HCT116 (cell line): ENCODE measurements around the gene FOXN3. TPM values are rescaled to one million over a fixed set of nuclear protein-coding genes. Genes with fewer than 3 reads are reported as not detected.

Source experiments
- ATAC-seq: fragments of 200-7000 bp; cut with Tn5 transposase; 2 replicates; pipeline ENCODE4 v1.9.1; 2020; ENCODE audit warnings: mild to moderate bottlenecking, moderate library complexity
- BruUV-seq: library from RNA; stranded (reverse); fragments of 400-500 nt; replicated peaks from 2 replicates; lab custom pipeline; 2021; lab: Mats Ljungman, UMichigan
- CTCF ChIA-PET: fragments of 300-600 bp; sonication (Branson Sonifier 250); formaldehyde crosslinking; loops from one replicate; lab custom pipeline; 2021; ENCODE audit warnings: antibody characterized with exemption; lab: Charles Lee
- POLR2A ChIA-PET: fragments of 300-600, 350-600 bp; sonication (Branson Sonifier 250); formaldehyde crosslinking; loops from one replicate; lab custom pipeline; 2021; ENCODE audit warnings: antibody characterized with exemption; lab: Charles Lee
- RAD21 ChIA-PET, 2 experiments: fragments of 300-600 bp; sonication (Branson Sonifier 250); formaldehyde crosslinking; loops; one replicate each; lab custom pipeline; 2023; ENCODE audit warnings: low total read pairs in 2 of 2; ENCODE audit not compliant: uncharacterized antibody in 2 of 2, unreplicated experiment in 2 of 2, low non-redundant PET in 1 of 2; lab: Charles Lee
- DNase-seq: peaks from one replicate; pipeline ENCODE4 v3.0.0-alpha.2; 2010; ENCODE audit warnings: low read depth, low spot score
- H2AFZ ChIP-seq: fragments of 200-600 bp; shearing (Covaris generic), sonication (generic); 2 replicates; pipeline ENCODE4 v1.6.1; 2017; ENCODE audit warnings: low read depth, mixed run types, mixed read lengths, antibody characterized with exemption, low read length; ENCODE audit not compliant: poor library complexity, severe bottlenecking
- H3K27ac ChIP-seq: 2 replicates; pipeline ENCODE4 v1.5.1; 2012; ENCODE audit warnings: low read depth, low read length
- H3K27me3 ChIP-seq: fragments of 200-600 bp; sonication (generic); 2 replicates; pipeline ENCODE4 v1.6.1; 2016; ENCODE audit warnings: mixed run types, low read length, mixed read lengths; ENCODE audit not compliant: insufficient read depth
- H3K36me3 ChIP-seq, 2 experiments: fragments of 200-500 bp in 1 of 2; fragments of 200-600 bp in 1 of 2; sonication (Bioruptor generic) in 1 of 2; sonication (generic) in 1 of 2; 2 replicates each; pipeline versions ENCODE4 v1.5.1 to v1.6.1; 2014 to 2016; ENCODE audit warnings: low read length in 2 of 2, inconsistent platforms in 1 of 2, mixed read lengths in 1 of 2, mixed run types in 1 of 2; ENCODE audit not compliant: insufficient read depth in 2 of 2, control insufficient read depth in 1 of 2
- H3K4me1 ChIP-seq, 2 experiments: fragments of 200-600 bp in 1 of 2; sonication (generic) in 1 of 2; 2 replicates each; pipeline versions ENCODE4 v1.5.1 to v1.6.1; 2012 to 2017; ENCODE audit warnings: low read length in 2 of 2, inconsistent platforms in 1 of 2, mild to moderate bottlenecking in 1 of 2, mixed read lengths in 1 of 2, mixed run types in 1 of 2, moderate library complexity in 1 of 2; ENCODE audit not compliant: insufficient read depth in 2 of 2, control insufficient read depth in 1 of 2
- H3K4me2 ChIP-seq: fragments of 200-600 bp; sonication (generic); 2 replicates; pipeline ENCODE4 v1.6.1; 2017; ENCODE audit warnings: mixed run types, low read length, mixed read lengths
- H3K4me3 ChIP-seq, 2 experiments: fragments of 200-600 bp in 1 of 2; sonication (generic) in 1 of 2; replicated peaks in 1 of 2; 2 replicates each; pipeline ENCODE4 v1.5.1; 2011 to 2016; ENCODE audit warnings: low read length in 2 of 2, control low read depth in 1 of 2, low read depth in 1 of 2, mild to moderate bottlenecking in 1 of 2, mixed read lengths in 1 of 2, mixed run types in 1 of 2
- H3K79me2 ChIP-seq: fragments of 200-600 bp; sonication (generic); 2 replicates; pipeline ENCODE4 v1.6.1; 2017; ENCODE audit warnings: mild to moderate bottlenecking, mixed run types, low read length, moderate library complexity, mixed read lengths; ENCODE audit not compliant: insufficient read depth
- H3K9ac ChIP-seq: fragments of 200-600 bp; sonication (generic); 2 replicates; pipeline ENCODE4 v1.6.1; 2016; ENCODE audit warnings: low read length, mixed read lengths
- H3K9me2 ChIP-seq: fragments of 200-600 bp; sonication (generic), shearing (Covaris generic); 2 replicates; pipeline ENCODE4 v1.6.1; 2017; ENCODE audit warnings: mixed run types, mild to moderate bottlenecking, moderate library complexity; ENCODE audit not compliant: insufficient read depth
- H3K9me3 ChIP-seq, 2 experiments: fragments of 200-500 bp in 1 of 2; fragments of 200-600 bp in 1 of 2; sonication (Bioruptor generic) in 1 of 2; sonication (generic) in 1 of 2; 2 replicates each; pipeline ENCODE4 v1.6.1; 2014 to 2017; ENCODE audit warnings: low read length in 2 of 2, mixed read lengths in 2 of 2, inconsistent platforms in 1 of 2, low read depth in 1 of 2, mild to moderate bottlenecking in 1 of 2, mixed run types in 1 of 2, moderate library complexity in 1 of 2; ENCODE audit not compliant: control insufficient read depth in 1 of 2, insufficient read depth in 1 of 2
- H4K20me1 ChIP-seq: fragments of 200-600 bp; sonication (generic), shearing (Covaris generic); 2 replicates; pipeline ENCODE4 v1.6.1; 2017; ENCODE audit warnings: mixed run types, mild to moderate bottlenecking, moderate library complexity; ENCODE audit not compliant: insufficient read depth
- EGR1 ChIP-seq: IDR thresholded peaks from 2 replicates; pipeline ENCODE4 v1.6.1; 2012; ENCODE audit warnings: low read depth
- EZH2phosphoT487 ChIP-seq: fragments of 200-600 bp; IDR thresholded peaks from 2 replicates; pipeline ENCODE4 v1.6.1; 2018; ENCODE audit warnings: antibody characterized with exemption, borderline replicate concordance
- JUND ChIP-seq: IDR thresholded peaks from 2 replicates; pipeline ENCODE4 v1.6.1; 2012
- POLR2A ChIP-seq: IDR thresholded peaks from 2 replicates; pipeline ENCODE4 v1.7.0; 2011; ENCODE audit warnings: borderline replicate concordance; ENCODE audit not compliant: insufficient read depth, insufficient read length; ENCODE audit errors: extremely low read depth
- SIN3A ChIP-seq: IDR thresholded peaks from 2 replicates; pipeline ENCODE4 v1.6.1; 2012; ENCODE audit warnings: low read depth
- SP1 ChIP-seq: IDR thresholded peaks from 2 replicates; pipeline ENCODE4 v1.6.1; 2012; ENCODE audit warnings: low read depth
- intact Hi-C: fragments of 100-400 bp; cut with micrococcal nuclease; formaldehyde crosslinking; loops from 2 replicates; pipeline ENCODE4 v1.10.0; 2022
- total RNA-seq: library from RNA; stranded (reverse); gene quantifications from one replicate; pipeline ENCODE4 v1.2.1, GENCODE V29; 2021; ENCODE audit not compliant: unreplicated experiment
- TF ChIP-seq, protein P1 (sequence below): IDR thresholded peaks from 2 replicates; pipeline ENCODE4 v1.6.1; 2011; ENCODE audit warnings: mild to moderate bottlenecking, low read length, moderate library complexity; ENCODE audit not compliant: insufficient replicate concordance; ENCODE audit errors: extremely low read depth
- TF ChIP-seq, protein P2 (sequence below): IDR thresholded peaks from 2 replicates; pipeline ENCODE4 v1.6.1; 2012

FOXN3 gene
- total RNA-seq, 1 experiment from 2014 or later: 20.0 TPM

DNA sequence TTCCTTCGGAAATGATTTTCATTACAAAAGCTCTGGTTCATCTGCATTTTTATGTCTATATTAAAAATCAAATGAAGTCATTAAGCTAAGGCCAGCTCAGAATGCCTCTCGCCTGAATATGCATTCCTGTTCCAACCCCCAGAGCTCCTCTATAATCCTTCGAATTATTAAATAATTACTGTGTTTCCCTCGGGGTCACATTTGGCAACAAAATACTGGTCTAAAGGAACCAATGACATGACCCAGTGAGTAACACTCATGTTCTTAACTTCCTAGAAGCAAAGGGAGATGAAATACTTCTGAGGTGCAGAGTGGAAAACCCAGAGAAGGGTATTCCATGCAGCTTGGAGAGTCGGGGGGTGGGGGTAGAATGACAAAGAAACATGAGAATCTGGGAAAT lies 68.3 kb downstream of the FOXN3 start:
- no peaks in the 10 kb centered on the region for H3K79me2 ChIP-seq
- intact Hi-C loops: no loop called here

DNA sequence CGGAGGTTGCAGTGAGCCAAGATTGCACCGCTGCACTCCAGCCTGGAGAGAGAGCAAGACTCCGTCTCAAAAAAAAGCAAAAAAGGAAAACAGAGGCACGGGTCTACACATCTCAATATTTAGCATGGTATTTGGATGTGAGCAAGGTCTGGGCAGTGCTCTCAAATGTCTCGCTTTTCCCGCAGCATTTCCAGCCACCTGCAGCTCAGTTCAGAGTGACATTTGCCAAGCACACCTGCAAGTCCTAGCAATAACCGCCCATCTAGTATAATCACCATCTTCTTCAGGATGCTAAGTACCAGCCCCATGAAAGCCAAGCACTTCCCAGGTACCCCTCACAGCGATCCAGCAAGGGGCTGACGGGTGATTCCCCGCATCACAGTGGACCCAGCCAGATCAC lies 69.1 kb downstream of the FOXN3 start:
- TF ChIP-seq JUND (no peak), POLR2A (no peak), SIN3A (no peak)
- H3K79me2 ChIP-seq: no peaks in the 10 kb centered on the region
- H3K36me3 ChIP-seq: no peaks in the 10 kb centered on the region
- BruUV-seq: no TSS peak
- no peak overlapping the region for H3K4me3 ChIP-seq
- H3K4me1 ChIP-seq: no peaks in the 10 kb centered on the region
- H3K4me2 ChIP-seq: no peak overlapping the region
- intact Hi-C loops: no loop called here
- H3K9me2 ChIP-seq: no peaks in the 10 kb centered on the region
- H3K9ac ChIP-seq: no peak overlapping the region
- no peaks in the 10 kb centered on the region for H3K9me3 ChIP-seq
- DNase-seq (no peak), ATAC-seq (no peak)
- H3K27me3 ChIP-seq: no peaks in the 10 kb centered on the region
- ChIA-PET CTCF (no interaction called here), RAD21 (no interaction called here), POLR2A (no interaction called here)
- no peaks in the 10 kb centered on the region; the same call in 1 of the 2 replicates for H4K20me1 ChIP-seq
- H3K27ac ChIP-seq: no peak overlapping the region
- no peak overlapping the region for H2AFZ ChIP-seq

More for the DNA sequence above, 68.3 kb downstream of the FOXN3 start:
- TF ChIP-seq EGR1 (no peak), SP1 (no peak), EZH2phosphoT487 (no peak)
- TF ChIP-seq, protein P1, sequence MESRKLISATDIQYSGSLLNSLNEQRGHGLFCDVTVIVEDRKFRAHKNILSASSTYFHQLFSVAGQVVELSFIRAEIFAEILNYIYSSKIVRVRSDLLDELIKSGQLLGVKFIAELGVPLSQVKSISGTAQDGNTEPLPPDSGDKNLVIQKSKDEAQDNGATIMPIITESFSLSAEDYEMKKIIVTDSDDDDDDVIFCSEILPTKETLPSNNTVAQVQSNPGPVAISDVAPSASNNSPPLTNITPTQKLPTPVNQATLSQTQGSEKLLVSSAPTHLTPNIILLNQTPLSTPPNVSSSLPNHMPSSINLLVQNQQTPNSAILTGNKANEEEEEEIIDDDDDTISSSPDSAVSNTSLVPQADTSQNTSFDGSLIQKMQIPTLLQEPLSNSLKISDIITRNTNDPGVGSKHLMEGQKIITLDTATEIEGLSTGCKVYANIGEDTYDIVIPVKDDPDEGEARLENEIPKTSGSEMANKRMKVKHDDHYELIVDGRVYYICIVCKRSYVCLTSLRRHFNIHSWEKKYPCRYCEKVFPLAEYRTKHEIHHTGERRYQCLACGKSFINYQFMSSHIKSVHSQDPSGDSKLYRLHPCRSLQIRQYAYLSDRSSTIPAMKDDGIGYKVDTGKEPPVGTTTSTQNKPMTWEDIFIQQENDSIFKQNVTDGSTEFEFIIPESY: no peak
- TF ChIP-seq, protein P2, sequence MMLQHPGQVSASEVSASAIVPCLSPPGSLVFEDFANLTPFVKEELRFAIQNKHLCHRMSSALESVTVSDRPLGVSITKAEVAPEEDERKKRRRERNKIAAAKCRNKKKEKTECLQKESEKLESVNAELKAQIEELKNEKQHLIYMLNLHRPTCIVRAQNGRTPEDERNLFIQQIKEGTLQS: no peak
- RAD21 ChIA-PET: no interaction called here
- Histone ChIP-seq H3K4me1 (no peaks in the 10 kb centered on the region), H3K9me2 (no peaks in the 10 kb centered on the region), H3K9me3 (no peaks in the 10 kb centered on the region), H2AFZ (no peak overlapping the region), H3K27me3 (no peaks in the 10 kb centered on the region), H3K9ac (no peak overlapping the region), H3K27ac (no peak overlapping the region), H3K36me3 (no peaks in the 10 kb centered on the region), H4K20me1 (no peaks in the 10 kb centered on the region; the same call in 1 of the 2 replicates), H3K4me3 (no peak overlapping the region), H3K4me2 (no peak overlapping the region)
- ATAC-seq (no peak), DNase-seq (no peak)
- CTCF ChIA-PET: no interaction called here
- POLR2A ChIA-PET: no interaction called here
- BruUV-seq: no TSS peak
